Measurements from ENCODE around the gene GTF2H1.

GTF2H1 gene

DNA sequence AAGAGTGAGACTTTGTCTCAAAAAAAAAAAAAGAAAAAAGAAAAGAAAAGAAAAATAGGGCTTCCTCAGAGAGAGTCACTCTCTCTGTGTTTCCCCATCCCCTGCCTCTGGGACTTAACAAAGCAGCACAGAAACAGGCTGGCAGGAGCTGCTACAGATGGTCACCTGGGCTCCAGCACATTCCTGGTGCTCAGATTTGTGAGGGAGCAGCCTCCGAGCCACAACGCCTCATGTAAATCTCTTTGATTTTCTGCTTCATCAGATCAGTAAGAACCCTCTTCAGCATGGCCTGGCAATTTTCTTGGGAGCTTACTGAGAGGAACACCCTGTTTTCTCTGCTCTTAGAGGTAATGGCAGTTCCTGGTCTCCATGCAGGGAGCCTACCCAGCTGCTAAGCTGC is 56.8 kb downstream of the GTF2H1 start:
- in situ Hi-C loops (cut with HindIII; ENCODE audit: low pct_ligation_motif_present, low sequenced_read_pairs): no loop called here
- TF ChIP-seq, protein P1, sequence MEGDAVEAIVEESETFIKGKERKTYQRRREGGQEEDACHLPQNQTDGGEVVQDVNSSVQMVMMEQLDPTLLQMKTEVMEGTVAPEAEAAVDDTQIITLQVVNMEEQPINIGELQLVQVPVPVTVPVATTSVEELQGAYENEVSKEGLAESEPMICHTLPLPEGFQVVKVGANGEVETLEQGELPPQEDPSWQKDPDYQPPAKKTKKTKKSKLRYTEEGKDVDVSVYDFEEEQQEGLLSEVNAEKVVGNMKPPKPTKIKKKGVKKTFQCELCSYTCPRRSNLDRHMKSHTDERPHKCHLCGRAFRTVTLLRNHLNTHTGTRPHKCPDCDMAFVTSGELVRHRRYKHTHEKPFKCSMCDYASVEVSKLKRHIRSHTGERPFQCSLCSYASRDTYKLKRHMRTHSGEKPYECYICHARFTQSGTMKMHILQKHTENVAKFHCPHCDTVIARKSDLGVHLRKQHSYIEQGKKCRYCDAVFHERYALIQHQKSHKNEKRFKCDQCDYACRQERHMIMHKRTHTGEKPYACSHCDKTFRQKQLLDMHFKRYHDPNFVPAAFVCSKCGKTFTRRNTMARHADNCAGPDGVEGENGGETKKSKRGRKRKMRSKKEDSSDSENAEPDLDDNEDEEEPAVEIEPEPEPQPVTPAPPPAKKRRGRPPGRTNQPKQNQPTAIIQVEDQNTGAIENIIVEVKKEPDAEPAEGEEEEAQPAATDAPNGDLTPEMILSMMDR (IDR thresholded peaks at IDR 0.05; ENCODE audit: low read depth, low read length, missing control alignments): no peak
- no peak overlapping the region for H3K27ac ChIP-seq
- H3K36me3 ChIP-seq (replicated peaks): no peaks in the 10 kb centered on the region
- no peaks in the 10 kb centered on the region for H3K27me3 ChIP-seq (replicated peaks)
- no peak overlapping the region for H3K4me3 ChIP-seq (ENCODE audit: low read depth, low read length)
- DNase-seq: no peak

DNA sequence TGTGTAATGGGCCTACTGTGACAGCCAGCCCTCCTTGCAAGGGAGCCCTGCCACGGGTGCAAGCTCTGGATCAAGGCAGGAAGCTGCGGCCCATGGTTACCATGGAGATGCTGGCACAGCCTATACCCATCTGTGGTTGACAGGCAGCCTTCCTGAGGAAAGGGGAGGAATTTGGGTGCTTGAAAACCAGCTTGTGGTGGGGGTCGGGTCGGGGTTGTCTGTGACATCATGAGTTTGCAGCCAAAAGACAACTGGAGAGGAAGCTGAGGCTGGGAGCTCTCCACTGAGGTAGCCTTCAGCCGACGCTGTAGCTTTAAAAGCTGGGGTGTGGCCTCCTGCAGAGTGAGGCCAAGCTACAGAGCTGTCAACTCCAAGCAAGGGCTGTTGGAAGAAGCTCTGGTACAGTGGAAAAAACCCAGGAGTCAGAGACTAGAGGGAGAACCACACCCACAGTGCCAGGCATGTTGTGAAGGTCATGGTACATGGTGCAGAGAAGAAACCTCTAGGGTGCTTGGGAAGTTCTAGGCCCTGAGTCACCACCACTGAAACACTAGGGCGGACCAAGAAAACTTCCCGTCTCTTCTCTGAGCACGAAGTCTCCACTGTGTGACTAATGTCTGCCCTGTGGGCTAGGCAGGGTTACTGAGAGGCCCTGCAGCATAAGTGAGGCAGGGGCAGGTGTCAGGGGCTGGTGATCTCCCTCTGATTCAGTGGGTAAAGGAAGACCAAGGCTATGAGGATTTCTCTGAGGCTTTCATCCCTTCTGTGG is 61.2 kb downstream of the GTF2H1 start:
- peak; percentile 98 for DNase-seq
- Histone ChIP-seq H3K27me3 (replicated peaks) (no peaks in the 10 kb centered on the region), H3K27ac (peak overlapping the region; percentile 97), H3K4me3 (ENCODE audit: low read depth, low read length) (no peak overlapping the region), H3K36me3 (replicated peaks) (no peaks in the 10 kb centered on the region)
- TF ChIP-seq, protein P1 (IDR thresholded peaks at IDR 0.05; ENCODE audit: low read depth, low read length, missing control alignments): no peak
- in situ Hi-C loops (cut with HindIII; ENCODE audit: low pct_ligation_motif_present, low sequenced_read_pairs): no loop called here

DNA sequence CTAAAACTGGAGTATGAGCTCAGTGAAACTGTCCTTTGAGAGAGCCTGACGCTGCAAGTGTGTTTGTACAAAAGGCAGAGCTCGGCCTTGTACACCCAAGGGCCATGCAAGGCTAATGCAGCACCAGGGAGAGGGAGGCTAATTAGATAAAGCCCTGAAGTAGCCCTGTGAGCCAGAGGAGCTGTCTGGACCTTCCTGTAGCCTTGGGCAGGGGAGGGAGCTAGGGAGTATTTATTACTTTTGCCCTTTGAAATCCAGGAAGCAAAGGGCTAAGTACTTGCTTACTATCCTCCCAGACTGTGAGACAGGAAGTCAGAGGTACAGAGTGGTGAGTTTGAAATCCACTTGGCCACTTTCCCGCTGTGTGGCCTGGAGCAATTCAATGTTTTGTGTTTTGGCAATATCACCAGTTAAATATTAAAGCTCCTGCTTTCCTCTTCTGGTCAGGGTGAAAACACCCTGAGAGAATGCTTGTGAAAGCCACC is 61.8 kb downstream of the GTF2H1 start:
- TF ChIP-seq, protein P1 (IDR thresholded peaks at IDR 0.05; ENCODE audit: low read depth, low read length, missing control alignments): no peak
- in situ Hi-C loops (cut with HindIII; ENCODE audit: low pct_ligation_motif_present, low sequenced_read_pairs): no loop called here
- H3K27ac ChIP-seq: peak overlapping the region; percentile 97
- H3K36me3 ChIP-seq (replicated peaks): no peaks in the 10 kb centered on the region
- DNase-seq: peak; percentile 63
- no peaks in the 10 kb centered on the region for H3K27me3 ChIP-seq (replicated peaks)
- no peak overlapping the region for H3K4me3 ChIP-seq (ENCODE audit: low read depth, low read length)

DNA sequence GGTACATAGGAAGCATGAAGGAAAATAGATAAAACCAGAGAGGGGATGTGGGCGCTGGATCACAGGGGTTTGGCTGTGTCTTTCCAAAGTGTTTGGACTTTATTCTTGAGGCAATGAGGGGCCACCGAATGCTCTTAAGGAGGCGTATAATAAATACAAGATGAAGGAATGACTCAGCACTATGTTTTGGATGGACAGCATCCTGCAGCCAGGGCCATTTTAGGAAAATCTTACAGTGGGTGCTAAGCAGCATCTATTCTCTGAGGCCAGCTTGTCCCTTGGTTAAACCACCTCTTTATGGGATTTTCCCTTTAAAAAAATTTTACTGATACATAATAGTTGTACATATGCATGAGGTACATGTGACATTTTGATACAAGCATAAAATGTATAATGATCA is 67.7 kb downstream of the GTF2H1 start:
- no peaks in the 10 kb centered on the region for H3K36me3 ChIP-seq (replicated peaks)
- DNase-seq: no peak
- TF ChIP-seq, protein P1 (IDR thresholded peaks at IDR 0.05; ENCODE audit: low read depth, low read length, missing control alignments): no peak
- H3K27ac ChIP-seq: no peak overlapping the region
- in situ Hi-C loops (cut with HindIII; ENCODE audit: low pct_ligation_motif_present, low sequenced_read_pairs): no loop called here
- no peaks in the 10 kb centered on the region for H3K27me3 ChIP-seq (replicated peaks)
- H3K4me3 ChIP-seq (ENCODE audit: low read depth, low read length): no peak overlapping the region

DNA sequence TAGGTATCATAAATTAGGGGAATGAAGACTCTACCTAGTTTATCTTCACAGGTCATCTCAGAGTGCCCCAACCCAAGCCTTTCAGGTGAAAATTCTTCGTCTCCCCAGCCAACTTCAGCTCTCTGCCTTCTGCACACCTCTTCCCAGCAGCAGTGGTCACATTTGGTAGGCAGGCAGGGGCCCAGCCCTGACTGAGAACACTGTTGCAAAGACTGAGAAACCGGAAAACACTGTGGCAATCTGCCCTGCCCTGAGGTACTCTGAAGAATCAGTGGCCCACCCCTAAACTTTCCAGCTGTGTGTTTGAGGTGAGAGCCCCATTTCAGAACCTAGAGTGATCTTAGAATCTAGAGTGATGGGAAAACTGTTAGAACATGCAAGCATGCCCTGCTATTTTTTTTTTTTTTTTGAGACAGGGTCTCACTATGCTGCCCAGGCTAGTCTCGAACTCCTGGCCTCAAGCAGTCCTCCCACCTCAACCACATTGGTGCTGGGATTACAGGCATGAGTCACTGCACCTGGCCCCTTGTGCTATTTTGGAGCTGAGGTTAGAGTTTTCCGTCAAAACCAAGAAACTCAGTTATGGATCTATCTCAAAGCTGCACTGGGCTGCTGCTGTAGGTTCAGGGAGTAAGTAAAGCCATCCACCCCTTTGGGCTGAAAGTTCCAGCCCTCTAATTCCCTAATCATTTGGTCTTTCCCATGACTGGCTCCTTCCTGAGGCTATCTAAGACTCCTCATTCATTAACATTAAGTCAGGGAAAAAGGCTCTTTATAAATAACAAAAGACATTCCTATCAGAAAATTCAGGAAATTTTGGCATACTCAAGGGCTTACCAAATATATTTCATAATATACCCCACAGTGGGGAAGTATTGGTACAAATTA is 70.3 kb downstream of the GTF2H1 start:
- Histone ChIP-seq H3K27ac (no peak overlapping the region), H3K27me3 (replicated peaks) (no peaks in the 10 kb centered on the region), H3K4me3 (ENCODE audit: low read depth, low read length) (no peak overlapping the region), H3K36me3 (replicated peaks) (peaks cover 13% of the 10 kb centered on the region)
- DNase-seq: no peak
- TF ChIP-seq, protein P1 (IDR thresholded peaks at IDR 0.05; ENCODE audit: low read depth, low read length, missing control alignments): no peak
- in situ Hi-C loops (cut with HindIII; ENCODE audit: low pct_ligation_motif_present, low sequenced_read_pairs): no loop called here

Measured in brain microvascular endothelial cell (primary cell).